Measurements from ENCODE around the gene DLG2. TPM values are rescaled to one million over a fixed set of nuclear protein-coding genes. Genes with fewer than 3 reads are reported as not detected.

Gene DLG2
- total and polyA plus RNA-seq, 4 donors, result 0.30 to 5.5 (median 0.68) TPM

DNA sequence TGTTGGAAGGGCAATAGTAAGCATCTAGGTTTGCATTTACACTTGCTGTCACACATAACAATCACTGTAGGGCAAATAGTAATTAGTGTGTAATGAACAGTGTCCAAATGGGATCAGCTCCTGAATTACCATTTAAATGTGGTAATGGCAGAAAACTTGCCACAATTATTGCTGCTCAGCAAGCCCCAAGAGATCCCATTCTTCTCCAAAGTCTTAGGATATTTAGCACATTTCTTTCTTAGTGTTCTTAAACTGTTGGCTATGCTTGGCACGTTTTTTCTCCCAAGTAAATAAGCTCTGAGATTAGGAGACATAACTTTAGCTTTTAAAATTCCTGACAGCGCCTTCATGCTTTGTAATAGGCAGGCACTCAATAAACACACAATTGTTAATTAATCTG lies 1037.0 kb downstream of the DLG2 start:
- Histone ChIP-seq H3K4me1 (ENCODE audit: control insufficient read depth in 4 of 4, insufficient read depth in 4 of 4, low read length in 3 of 4) (no peaks in the 10 kb centered on the region), H3K9ac (ENCODE audit: low read depth in 1 of 2, low read length in 2 of 2) (no peak overlapping the region), H3K27ac (ENCODE audit: low read depth in 1 of 2, low read length in 2 of 2) (no peak overlapping the region), H3K27me3 (ENCODE audit: control insufficient read depth in 4 of 4, insufficient read depth in 4 of 4, low read length in 3 of 4) (no peaks in the 10 kb centered on the region), H3K4me3 (ENCODE audit: low read depth in 1 of 3, low read length in 3 of 3) (no peak overlapping the region), H3K36me3 (ENCODE audit: control insufficient read depth in 4 of 4, insufficient read depth in 3 of 4, low read depth in 1 of 4, low read length in 3 of 4) (no peaks in the 10 kb centered on the region), H3K9me3 (ENCODE audit: control insufficient read depth in 4 of 4, low read length in 3 of 4) (no peaks in the 10 kb centered on the region)
- 44% methylated on average over 2 of the region's 2 CpGs for WGBS
- TF ChIP-seq JUND (IDR thresholded peaks at IDR 0.05) (no peak), FOXA2 (IDR thresholded peaks at IDR 0.05) (no peak), FOXA1 (IDR thresholded peaks at IDR 0.05) (no peak), HNF4A (conservative IDR thresholded peaks at IDR 0.05) (no peak), TAF1 (conservative IDR thresholded peaks at IDR 0.05) (no peak), YY1 (IDR thresholded peaks at IDR 0.05) (no peak), HNF4G (IDR thresholded peaks at IDR 0.05) (no peak), NR2F2 (IDR thresholded peaks at IDR 0.05) (no peak), RAD21 (IDR thresholded peaks at IDR 0.05) (no peak), SP1 (IDR thresholded peaks at IDR 0.05) (no peak), EGR1 (IDR thresholded peaks at IDR 0.05; ENCODE audit: low read depth in 2 of 2) (no peak), GABPA (IDR thresholded peaks at IDR 0.05 in 1 of 2, conservative IDR thresholded peaks at IDR 0.05 in 1 of 2) (no peak), RXRA (IDR thresholded peaks at IDR 0.05) (no peak)
- TF ChIP-seq, protein P1, sequence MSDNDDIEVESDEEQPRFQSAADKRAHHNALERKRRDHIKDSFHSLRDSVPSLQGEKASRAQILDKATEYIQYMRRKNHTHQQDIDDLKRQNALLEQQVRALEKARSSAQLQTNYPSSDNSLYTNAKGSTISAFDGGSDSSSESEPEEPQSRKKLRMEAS (IDR thresholded peaks at IDR 0.05), result no peak
- TF ChIP-seq, protein P2, sequence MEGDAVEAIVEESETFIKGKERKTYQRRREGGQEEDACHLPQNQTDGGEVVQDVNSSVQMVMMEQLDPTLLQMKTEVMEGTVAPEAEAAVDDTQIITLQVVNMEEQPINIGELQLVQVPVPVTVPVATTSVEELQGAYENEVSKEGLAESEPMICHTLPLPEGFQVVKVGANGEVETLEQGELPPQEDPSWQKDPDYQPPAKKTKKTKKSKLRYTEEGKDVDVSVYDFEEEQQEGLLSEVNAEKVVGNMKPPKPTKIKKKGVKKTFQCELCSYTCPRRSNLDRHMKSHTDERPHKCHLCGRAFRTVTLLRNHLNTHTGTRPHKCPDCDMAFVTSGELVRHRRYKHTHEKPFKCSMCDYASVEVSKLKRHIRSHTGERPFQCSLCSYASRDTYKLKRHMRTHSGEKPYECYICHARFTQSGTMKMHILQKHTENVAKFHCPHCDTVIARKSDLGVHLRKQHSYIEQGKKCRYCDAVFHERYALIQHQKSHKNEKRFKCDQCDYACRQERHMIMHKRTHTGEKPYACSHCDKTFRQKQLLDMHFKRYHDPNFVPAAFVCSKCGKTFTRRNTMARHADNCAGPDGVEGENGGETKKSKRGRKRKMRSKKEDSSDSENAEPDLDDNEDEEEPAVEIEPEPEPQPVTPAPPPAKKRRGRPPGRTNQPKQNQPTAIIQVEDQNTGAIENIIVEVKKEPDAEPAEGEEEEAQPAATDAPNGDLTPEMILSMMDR (IDR thresholded peaks at IDR 0.05; ENCODE audit: low read depth, low read length, missing input control), result no peak
- TF ChIP-seq, protein P3, sequence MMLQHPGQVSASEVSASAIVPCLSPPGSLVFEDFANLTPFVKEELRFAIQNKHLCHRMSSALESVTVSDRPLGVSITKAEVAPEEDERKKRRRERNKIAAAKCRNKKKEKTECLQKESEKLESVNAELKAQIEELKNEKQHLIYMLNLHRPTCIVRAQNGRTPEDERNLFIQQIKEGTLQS (IDR thresholded peaks at IDR 0.05), result no peak
- TF ChIP-seq, protein P4, sequence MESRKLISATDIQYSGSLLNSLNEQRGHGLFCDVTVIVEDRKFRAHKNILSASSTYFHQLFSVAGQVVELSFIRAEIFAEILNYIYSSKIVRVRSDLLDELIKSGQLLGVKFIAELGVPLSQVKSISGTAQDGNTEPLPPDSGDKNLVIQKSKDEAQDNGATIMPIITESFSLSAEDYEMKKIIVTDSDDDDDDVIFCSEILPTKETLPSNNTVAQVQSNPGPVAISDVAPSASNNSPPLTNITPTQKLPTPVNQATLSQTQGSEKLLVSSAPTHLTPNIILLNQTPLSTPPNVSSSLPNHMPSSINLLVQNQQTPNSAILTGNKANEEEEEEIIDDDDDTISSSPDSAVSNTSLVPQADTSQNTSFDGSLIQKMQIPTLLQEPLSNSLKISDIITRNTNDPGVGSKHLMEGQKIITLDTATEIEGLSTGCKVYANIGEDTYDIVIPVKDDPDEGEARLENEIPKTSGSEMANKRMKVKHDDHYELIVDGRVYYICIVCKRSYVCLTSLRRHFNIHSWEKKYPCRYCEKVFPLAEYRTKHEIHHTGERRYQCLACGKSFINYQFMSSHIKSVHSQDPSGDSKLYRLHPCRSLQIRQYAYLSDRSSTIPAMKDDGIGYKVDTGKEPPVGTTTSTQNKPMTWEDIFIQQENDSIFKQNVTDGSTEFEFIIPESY (IDR thresholded peaks at IDR 0.05), result no peak
- TF ChIP-seq, protein P5, sequence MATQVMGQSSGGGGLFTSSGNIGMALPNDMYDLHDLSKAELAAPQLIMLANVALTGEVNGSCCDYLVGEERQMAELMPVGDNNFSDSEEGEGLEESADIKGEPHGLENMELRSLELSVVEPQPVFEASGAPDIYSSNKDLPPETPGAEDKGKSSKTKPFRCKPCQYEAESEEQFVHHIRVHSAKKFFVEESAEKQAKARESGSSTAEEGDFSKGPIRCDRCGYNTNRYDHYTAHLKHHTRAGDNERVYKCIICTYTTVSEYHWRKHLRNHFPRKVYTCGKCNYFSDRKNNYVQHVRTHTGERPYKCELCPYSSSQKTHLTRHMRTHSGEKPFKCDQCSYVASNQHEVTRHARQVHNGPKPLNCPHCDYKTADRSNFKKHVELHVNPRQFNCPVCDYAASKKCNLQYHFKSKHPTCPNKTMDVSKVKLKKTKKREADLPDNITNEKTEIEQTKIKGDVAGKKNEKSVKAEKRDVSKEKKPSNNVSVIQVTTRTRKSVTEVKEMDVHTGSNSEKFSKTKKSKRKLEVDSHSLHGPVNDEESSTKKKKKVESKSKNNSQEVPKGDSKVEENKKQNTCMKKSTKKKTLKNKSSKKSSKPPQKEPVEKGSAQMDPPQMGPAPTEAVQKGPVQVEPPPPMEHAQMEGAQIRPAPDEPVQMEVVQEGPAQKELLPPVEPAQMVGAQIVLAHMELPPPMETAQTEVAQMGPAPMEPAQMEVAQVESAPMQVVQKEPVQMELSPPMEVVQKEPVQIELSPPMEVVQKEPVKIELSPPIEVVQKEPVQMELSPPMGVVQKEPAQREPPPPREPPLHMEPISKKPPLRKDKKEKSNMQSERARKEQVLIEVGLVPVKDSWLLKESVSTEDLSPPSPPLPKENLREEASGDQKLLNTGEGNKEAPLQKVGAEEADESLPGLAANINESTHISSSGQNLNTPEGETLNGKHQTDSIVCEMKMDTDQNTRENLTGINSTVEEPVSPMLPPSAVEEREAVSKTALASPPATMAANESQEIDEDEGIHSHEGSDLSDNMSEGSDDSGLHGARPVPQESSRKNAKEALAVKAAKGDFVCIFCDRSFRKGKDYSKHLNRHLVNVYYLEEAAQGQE (IDR thresholded peaks at IDR 0.05), result no peak
- no peak for DNase-seq (ENCODE audit: low spot score)
